GM21360 (cell line): ENCODE results near the gene SETD7.

ENCODE experiments used
- ATAC-seq: cut with Tn5 transposase; IDR thresholded peaks from one replicate; pipeline ENCODE4 v1.9.1; 2021; ENCODE audit warnings: mild to moderate bottlenecking, moderate library complexity; ENCODE audit not compliant: unreplicated experiment

Gene SETD7

DNA sequence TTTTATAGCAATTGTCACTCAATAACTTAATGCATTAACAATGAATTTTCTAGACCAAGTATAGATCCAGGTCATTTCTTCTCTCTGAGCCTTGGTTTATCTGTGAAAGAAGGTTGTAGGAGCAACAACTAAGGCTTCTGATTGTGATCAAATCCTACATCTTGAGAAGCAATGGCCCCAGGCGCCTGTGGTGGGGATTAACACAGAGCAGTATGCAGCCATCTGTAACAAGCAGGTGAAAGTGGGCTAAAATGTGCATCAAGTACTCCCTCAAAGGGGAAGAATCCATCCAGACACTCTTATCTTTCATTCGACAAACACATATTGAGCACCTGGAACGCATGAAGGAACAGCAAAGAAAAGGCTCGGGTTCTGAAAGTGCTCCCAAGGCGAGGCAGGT, 19.1 kb upstream of the SETD7 start:
- ATAC-seq, result no peak

DNA sequence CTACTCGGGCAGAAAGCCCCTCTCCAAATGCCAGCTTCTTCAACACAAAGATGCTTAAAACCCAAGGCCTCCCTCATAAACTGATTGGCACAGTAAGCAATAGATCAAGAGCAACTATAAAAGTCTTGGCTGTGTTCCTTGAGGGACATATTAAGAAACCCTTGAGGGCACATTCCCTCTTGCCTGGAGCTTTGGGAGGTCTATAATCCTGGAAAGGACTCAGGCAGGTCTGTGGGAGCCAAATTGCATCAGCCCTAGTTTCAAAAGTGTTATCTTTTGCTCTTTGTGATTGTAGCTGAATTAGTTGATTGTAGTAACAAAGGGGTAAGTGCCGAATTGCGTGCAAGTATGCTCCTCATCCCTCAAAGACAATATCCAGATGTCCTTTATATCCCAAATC, 18.6 kb upstream of the SETD7 start:
- ATAC-seq, result no peak

DNA sequence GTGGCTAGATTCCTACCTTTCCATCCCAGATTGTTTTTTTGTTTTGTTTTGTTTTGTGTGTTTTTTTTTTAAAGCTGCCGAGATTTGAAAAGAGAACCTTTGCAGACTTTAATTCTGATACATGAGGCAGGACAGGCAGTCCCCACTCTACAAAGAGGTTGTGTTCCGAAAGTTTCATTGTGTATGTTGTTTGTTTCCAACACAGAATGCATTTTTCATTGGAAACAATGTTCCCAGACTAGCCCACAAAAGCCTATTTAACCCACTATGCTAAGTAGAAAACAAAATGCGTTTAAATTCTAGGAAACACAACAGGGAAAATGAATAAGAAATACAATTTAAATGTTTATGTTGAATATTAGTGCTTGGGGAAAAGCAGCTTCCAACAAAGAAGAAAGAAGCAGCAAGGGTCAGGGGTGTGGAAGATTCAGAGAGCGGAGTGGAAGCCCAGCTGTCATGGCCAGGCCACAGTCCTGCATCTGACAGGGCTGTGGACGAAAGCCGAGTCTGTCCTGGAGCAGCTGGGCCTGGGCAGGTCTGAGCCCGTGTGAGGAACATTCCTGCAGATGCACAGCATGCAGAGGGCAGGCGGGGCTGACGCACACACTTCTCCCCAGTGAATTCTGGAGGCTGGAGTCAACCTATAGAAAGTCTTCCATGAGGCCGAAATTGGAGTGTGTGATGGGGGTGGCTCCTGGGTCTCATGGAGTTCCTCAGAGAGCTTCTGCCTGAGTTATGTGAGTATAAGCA, 12.4 kb upstream of the SETD7 start:
- no peak for ATAC-seq

DNA sequence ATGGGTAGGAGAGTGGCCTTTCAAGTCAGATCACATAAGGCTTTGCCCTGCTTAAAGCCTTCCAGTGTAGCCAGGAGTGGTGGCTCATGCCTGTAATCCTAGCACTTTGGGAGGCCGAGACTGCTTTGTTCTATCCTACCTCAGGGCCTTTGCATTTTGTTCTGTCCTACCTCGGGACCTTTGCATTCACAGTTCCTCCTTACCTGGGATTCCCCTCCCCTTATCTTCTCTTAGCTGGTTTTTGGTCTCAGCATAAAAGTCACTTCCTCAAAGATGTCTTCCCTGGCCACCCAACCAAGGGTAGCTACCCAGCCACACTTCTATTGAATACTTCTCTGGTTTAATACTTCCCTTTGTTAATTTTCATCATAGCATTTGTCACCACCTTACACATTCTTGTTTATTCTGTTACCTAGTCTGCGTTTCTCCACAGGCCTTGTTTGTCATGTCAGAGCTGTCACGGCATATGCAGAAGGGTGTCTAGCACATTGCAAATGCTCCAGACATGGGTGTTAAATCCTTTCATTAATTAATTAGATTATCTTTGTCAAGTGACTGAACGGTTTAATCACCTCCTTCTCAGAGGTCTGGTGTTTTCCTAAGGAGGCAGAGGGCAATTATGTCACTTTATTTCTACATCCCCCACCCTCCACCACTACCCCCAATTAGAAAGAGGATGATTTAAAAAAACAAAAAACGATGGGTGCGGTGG, 11.3 kb upstream of the SETD7 start:
- no peak for ATAC-seq

DNA sequence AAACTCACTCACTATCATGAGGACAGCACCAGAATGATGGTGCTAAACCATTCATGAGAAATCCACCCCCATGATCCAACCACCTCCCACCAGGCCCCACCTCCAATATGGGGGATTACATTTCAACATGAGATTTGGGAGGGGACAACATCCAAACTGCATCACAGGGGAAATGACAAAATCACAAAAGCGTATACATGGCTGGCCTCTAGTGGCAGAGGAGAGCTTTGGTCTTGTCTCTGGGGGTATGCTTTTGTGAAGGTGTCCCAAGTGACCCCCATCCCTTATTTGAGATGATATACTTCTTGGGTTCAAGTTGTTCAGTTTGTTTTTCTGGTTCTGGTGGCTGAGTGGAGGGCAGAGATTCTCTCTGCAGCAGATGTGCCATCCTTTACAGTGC, 8.5 kb upstream of the SETD7 start:
- ATAC-seq, result no peak

DNA sequence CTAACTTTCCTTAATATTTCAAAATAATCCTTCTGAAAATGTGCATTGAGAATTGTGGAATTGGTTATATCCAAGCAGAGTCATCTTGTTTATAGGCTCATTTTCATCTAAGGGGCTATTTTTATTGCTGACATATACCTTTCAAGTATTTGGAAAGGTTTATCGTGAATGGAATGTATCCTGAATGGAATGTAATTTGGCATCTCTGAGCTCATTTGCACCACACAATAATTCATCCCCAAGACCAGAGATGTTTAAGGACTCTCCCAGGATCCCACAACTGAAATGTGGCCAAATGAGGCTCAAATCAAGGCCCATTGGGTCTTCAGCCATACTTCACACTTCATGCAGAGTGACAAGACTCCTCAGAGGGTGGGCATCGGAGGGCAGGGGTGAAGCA, 7.5 kb upstream of the SETD7 start:
- ATAC-seq, result no peak

DNA sequence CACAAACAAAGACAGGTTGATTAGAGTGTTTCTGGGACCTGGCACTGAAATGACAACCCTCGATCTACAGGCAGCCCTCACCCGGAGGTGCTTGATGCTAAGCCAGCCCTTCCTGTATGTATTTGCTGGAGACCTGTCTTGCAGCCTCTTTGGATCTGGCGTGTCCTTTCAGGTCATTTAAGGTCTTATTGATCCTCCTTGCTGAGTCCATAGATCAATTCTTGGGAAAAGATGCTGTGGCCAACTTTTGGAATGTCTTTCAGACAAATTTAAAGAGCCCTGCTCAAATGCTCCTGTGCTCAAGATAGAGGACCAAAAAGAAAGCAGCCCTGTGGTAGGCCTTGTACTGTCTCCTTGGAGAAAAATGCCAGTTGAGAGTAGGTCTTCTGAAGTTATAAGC, 6.8 kb upstream of the SETD7 start:
- no peak for ATAC-seq

DNA sequence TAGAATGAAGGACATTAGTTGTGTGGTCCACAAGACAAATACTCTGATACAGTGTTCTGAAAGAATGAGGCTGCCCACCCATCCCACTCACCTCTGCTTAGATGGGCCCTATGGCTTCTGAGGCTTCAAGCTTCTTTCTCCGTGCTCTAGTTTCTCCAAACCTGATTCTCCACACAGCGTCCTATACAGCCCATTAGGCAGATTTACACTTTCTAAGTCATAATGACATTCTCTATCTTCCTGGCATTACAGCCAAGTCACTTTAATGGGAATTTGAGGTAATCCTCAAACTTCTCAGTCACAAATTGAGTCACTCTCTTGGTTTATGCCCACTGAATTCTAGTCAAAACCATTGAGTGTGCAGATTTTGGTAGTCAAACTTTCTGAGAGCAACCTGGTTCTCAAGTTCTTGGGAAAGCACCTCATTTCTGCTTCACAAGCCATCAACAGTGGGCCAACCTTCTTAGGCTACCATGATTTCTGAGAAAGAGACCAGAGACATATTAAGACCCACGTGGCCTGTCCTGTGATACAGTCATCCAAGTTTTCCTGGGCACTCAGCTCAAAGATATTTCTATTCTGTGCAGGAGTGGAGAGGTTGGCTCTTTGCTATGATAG, 6.2 kb upstream of the SETD7 start:
- no peak for ATAC-seq

DNA sequence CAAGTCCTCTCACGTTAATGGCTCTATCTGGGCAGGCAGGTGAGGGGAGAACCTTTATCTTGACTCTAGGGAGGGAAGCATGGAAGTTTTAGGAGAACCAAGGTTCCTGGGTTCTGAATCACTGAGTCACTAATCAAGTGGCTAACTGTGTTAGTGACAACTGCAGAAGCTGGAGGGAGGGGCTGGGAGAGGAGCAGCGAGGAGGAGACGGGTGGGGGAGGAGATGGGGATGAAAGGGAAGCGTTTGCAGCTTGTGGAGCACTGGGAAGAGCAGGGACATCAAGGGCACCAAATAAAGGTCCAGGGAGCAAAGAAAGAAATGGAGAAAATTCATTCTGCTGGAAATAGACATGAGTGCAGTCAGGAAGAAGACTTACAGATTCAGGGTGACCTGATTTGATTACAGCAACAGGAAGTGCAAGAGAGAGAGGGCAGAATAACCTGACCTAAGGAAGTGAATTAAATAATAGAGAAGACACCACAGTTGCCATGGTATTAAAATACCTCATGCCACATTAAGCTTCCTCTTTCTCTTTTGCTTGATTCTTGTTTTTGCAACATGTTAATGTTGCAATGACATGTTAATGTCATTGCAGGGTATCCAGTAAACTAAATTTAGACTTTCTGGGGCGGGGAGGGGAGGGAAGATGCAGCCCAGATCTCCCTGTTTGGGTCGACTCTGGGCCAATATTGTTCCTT, 4.5 kb upstream of the SETD7 start:
- ATAC-seq, result no peak

DNA sequence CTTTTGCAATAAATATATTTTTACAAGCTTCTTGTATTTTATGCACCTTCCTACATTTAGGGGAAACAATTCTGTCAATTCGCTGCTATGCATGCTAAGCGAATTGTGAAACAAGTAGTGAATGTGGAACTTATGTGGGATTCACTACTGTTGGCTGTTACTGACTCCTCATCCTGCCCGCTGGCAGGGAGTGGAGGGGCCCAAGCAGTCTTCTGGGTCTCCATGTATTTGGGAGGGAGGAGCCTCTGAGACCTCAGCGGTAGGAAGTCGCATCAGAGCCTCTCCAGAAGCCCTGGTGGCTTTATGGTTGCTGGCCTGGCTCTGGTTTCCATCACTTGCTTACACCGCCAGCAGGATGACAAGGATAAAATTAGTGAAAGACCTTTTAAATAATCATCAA, 3.7 kb upstream of the SETD7 start:
- ATAC-seq, result no peak

DNA sequence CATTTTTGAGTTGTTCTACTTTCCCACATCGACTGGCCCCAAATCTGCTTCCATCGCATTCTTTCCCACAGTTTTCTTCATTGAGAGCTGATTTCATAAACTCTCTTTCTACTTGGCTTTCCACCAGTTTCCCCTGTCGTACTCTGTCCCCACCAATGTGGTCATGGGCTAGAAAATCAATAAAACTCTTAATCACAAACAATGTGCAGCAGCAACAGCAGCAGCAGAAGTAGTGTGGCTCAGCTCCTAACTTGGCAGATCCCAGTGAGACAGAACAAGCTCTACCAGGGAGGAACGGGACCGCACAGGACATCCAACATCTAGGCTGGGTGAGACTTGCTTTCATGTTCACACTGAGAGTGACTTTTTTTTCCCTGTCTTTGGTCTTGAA, 3.1 kb upstream of the SETD7 start:
- no peak for ATAC-seq

DNA sequence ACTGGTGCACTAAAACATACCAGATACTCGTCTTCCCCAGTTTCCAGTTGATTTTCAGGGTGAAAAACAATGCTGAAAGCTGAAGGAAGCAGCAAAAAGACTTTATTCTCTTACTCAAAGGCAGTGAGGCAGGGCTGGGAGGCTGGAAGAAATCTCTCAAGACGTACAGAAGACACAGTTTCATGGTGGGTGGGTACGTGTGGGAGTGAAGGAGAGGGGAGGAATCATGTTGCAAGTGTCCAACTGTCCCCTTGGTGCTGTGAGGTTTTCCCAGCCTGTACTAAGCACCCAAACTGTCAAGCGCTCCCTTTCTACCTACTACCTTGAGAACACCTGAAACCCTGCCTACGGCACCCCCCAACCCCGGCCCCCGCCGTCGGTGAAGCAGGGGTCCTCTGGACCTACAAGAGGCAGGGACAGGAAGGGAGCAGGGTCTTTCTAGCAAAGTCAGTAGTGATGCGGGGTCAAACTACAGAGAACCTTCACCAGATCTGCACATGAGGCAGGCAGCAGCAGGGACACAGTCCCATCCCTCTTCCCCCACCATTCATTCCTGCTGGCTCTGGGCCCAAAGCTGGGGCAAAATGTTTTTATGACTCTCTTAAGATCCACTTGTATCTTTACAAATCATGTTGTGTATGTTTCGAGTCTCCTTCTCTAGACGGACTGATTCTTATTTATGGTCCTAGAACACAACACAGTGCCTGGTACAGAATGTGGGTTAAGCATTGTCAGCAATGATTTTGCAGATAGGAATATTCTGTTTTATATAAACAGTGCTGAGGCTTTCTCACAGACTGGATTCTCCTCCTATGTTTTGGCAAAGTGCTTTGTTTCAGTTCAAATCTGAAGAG, 2.4 kb upstream of the SETD7 start:
- ATAC-seq, result no peak

DNA sequence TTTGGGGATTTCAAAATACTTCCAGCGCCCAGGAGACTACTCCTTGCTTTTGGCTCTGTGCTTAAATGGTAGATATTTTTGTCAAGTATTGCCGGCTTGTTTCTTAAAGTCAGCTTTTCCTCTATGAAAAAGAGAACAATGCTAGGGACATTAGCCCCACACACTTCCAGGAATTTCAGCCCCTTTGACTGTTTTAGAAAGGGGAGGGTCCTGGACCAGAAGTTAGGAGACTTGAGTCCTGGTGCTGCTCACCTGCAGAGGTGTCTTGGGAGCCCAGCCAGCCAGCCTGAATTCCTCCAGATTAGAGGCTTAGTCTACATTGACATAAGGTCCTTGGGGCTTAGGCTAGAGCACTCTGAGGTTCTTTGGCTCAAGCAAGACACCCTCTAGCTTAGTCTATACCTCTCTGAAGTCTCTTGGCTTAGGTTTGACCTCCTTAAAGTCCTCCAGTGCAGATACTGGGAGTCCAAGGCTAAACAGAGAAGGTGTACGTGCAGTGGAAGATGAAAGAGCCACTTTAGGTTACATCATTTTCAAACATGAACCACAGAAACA, 1.6 kb upstream of the SETD7 start:
- ATAC-seq, result no peak

DNA sequence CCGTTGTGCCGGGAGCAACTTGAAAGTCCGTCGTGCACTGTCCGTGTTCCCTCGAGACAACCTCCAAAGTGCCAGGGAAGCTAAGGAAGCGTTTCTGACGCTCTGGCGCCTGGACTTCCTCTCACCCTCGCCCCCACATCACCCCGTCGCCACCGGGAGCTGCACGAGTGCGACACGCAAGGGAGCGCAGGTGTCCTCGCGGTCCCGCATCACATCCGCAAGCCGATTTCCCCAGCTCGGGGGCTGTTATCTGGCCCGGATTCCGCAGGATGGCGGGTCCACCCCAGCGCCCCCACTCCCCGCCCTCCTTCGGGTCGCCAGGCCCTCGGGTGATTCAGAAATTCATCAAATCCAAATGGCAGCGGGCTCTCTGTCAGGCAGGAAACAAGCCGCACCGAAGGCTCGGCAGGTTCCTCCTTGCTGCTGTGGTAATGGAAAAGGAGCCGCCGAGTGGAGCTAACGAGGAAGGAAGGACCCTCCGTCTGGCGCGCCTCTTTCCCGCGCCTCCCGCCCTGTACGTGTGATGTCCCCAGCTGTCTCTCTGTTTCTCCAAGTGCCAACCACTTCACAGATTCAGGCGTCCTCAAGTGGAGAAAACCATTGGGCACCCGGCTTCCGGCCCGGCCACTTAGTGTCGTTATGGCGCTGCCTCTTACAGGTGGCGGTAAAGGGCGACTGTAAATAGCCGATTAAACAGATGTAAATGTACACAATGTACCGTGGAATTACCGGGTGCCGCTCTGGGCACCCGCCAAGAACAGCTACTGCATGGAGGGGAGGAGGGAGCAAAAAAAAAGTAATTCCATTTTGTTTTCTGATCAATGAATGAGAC, 921 bp upstream of the SETD7 start:
- ATAC-seq, result peak; percentile 22

DNA sequence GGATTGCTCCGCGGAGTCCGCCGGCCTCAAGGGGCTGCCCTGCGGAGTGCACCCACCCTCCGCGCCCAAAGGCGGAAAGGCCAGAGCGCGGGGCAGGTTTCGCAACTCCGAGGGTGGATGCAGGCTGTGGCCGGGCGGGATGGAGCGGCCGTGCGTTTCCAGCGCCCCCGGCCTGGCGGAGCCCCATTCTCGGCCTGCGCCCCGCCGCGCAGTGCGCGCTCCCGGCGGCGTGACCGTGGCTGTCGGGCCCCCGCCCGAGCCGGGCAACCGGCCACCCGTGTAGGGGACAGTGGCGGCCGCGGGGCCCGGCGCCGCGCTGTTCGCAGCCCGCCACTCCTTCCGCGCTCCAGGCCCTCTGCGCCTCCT, 331 bp downstream of the SETD7 start:
- ATAC-seq, result peak; percentile 24

DNA sequence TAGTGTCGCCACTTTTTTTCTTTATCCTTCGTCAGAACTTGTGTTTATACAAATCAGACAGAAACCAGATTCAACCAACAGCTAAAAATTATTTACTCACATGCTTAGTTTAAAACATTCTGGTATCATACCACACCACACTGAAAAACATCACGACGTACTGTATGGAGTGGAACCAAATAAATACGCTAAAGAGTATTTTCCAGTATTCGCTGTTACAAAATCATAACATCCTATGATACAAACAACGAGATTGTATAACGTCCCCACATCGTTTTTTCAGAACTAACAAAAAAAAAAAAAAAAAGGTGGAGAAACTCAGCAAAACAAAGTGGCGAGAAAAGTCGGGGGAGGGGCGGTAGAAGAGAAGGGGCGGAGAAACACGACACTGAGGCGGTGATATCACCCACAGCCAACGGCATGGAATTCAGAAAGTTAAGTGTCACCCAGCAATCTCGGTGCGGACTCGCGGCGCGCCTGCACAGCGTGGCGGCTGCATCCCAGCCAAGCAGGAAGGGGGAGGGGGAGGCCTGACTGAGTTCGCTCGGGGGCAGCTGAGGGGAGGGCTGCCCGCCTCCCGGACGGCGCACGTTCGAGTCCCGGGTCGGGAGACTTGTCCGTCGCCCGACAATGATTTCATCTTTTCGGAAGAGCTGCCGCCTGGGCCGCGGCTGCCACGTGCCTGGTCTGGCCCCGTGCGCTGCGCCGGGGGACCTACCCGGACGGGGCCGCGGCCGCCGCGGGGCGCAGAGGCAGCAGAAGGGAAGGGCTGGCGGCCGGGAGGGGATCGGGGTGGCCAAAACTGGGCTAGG, 920 bp downstream of the SETD7 start:
- ATAC-seq, result peak; percentile 40

DNA sequence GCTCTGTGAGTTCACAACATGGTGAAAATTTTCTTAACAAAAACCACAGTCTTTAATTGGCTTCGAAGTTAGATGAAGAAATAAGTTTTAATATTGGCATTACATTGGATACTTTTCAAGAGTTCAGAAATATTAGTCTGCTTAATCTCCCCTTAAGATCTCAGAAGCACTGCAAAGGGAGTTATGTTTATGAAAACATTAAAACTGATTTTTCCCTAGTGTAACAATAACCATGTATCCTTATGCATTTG, 1.5 kb downstream of the SETD7 start:
- ATAC-seq, result no peak

DNA sequence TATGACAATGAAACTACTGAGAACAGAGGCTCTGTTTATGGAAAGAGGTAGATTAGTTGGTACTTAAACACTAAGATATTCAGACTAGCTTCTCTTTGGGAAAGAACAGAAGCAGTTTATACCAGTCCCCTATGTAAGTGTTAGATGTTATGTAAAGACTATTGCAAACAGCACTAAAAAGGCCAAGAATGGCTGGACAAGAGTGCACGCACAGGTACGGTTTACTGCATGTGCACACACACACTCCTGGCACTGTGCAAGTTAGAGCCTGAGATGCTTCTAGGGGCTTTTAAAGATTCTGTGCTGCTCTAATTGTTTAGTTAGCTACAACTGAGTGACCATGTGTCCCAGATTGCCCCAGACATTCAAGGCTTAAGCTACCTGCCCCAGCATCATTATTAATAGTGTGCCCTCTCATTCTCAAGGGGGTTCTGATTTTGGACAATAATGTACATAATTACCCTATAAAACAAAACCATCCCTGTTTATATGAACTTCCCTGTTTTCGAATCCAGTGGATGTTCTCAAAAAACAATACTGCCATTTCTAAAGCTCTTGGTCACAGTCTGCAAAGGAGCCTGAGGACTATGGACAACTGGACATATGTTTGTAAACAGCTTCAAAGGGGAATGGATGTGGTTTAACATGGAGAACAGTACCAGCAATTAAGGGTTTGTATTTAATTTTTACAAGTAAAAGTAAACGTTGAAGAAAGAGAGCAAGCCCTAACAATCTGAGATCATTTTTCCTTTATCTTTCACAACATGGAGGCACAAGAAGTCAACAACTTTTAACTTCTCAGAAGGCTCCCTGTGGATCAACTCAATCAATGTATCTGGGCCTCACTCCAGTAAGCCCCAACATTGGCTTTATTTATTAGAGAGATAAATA, 2.0 kb downstream of the SETD7 start:
- no peak for ATAC-seq
